Endothelial cell of umbilical vein (primary cell): Measurements from ENCODE around the gene ST6GALNAC3. TPM values are rescaled to one million over a fixed set of nuclear protein-coding genes. Genes with fewer than 3 reads are reported as not detected.

Experiments used
- BruUV-seq: library from RNA; stranded (reverse); fragments of 400-500 nt; replicated peaks from 2 replicates; lab custom pipeline; 2021; lab: Mats Ljungman, UMichigan
- CTCF ChIA-PET: fragments of 300-600, 350-600 bp; sonication (Branson Sonifier 250); formaldehyde crosslinking; loops from one replicate; lab custom pipeline; 2021; ENCODE audit warnings: antibody characterized with exemption, inconsistent platforms; lab: Charles Lee
- POLR2A ChIA-PET: fragments of 300-600, 350-600 bp; sonication (Branson Sonifier 250); formaldehyde crosslinking; loops from one replicate; lab custom pipeline; 2021; ENCODE audit warnings: antibody characterized with exemption, inconsistent platforms; lab: Charles Lee
- DNase-seq: peaks from one replicate; pipeline ENCODE4 v3.0.0-alpha.2; 2011; ENCODE audit warnings: low read depth, low spot score
- FAIRE-seq: peaks from 2 replicates; lab custom pipeline; 2011; peaks lifted over from hg19 to GRCh38; lab: Jason Lieb, UNC
- H2AFZ ChIP-seq: 2 replicates; pipeline ENCODE4 v1.6.0; 2012; ENCODE audit warnings: low read depth, low read length, control low read depth, inconsistent platforms
- H3K27ac ChIP-seq: 2 replicates; pipeline ENCODE4 v1.5.1; 2011; ENCODE audit warnings: low read depth, mild to moderate bottlenecking, control low read depth, low read length, moderate library complexity; ENCODE audit not compliant: insufficient read depth
- H3K27me3 ChIP-seq, 2 experiments: 2 replicates each; pipeline versions ENCODE4 v1.6.0 to v1.6.1; 2011; ENCODE audit warnings: low read length in 2 of 2, mixed read lengths in 1 of 2; ENCODE audit not compliant: control insufficient read depth in 2 of 2, insufficient read depth in 2 of 2
- H3K36me3 ChIP-seq, 2 experiments: 2 replicates in 1 of 2; 3 replicates in 1 of 2; pipeline ENCODE4 v1.5.1; 2011; ENCODE audit warnings: low read length in 2 of 2, mild to moderate bottlenecking in 1 of 2, moderate library complexity in 1 of 2; ENCODE audit not compliant: control insufficient read depth in 2 of 2, insufficient read depth in 2 of 2; ENCODE audit errors: extremely low read depth in 1 of 2
- H3K4me1 ChIP-seq: 3 replicates; pipeline ENCODE4 v1.5.1; 2011; ENCODE audit warnings: mild to moderate bottlenecking, low read length; ENCODE audit not compliant: control insufficient read depth, insufficient read depth; ENCODE audit errors: extremely low read depth
- H3K4me2 ChIP-seq: 2 replicates; pipeline ENCODE4 v1.6.1; 2011; ENCODE audit warnings: low read length, control low read depth, mixed read lengths; ENCODE audit not compliant: insufficient read depth
- H3K4me3 ChIP-seq, 3 experiments: fragments of 200-600 bp in 1 of 3; sonication (generic), shearing (Covaris generic) in 1 of 3; replicated peaks in 1 of 3; 2 replicates each; pipeline ENCODE4 v1.5.1; 2011 to 2016; ENCODE audit warnings: control low read depth in 3 of 3, low read length in 3 of 3, mild to moderate bottlenecking in 2 of 3, inconsistent platforms in 1 of 3, low read depth in 1 of 3, moderate library complexity in 1 of 3; ENCODE audit not compliant: insufficient read depth in 1 of 3
- H3K79me2 ChIP-seq: 2 replicates; pipeline ENCODE4 v1.6.0; 2012; ENCODE audit warnings: low read length, inconsistent platforms; ENCODE audit not compliant: control insufficient read depth, insufficient read depth
- H3K9ac ChIP-seq: replicated peaks from 2 replicates; pipeline ENCODE3; 2011; ENCODE audit warnings: low read length, control low read depth; ENCODE audit not compliant: insufficient read depth; ENCODE audit errors: extremely low read depth
- H3K9me1 ChIP-seq: replicated peaks from 3 replicates; pipeline ENCODE4 v1.6.0; 2011; ENCODE audit warnings: mild to moderate bottlenecking, low read length; ENCODE audit not compliant: control insufficient read depth, insufficient read depth; ENCODE audit errors: extremely low read depth
- H3K9me3 ChIP-seq: replicated peaks from 2 replicates; pipeline ENCODE4 v1.5.1; 2012; ENCODE audit warnings: low read length, inconsistent platforms; ENCODE audit not compliant: control insufficient read depth, insufficient read depth
- H4K20me1 ChIP-seq: replicated peaks from 2 replicates; pipeline ENCODE3; 2011; ENCODE audit warnings: mild to moderate bottlenecking, low read length; ENCODE audit not compliant: control insufficient read depth, insufficient read depth; ENCODE audit errors: extremely low read depth
- CTCF ChIP-seq, 2 donors: IDR thresholded peaks; 1 replicate in 1 of 2; 2 replicates in 1 of 2; pipeline ENCODE4 v1.5.1; 2011; ENCODE audit warnings: low read length in 2 of 2, mild to moderate bottlenecking in 2 of 2, moderate library complexity in 2 of 2, control low read depth in 1 of 2, inconsistent platforms in 1 of 2, low read depth in 1 of 2; ENCODE audit not compliant: insufficient read depth in 1 of 2; ENCODE audit errors: extremely low read depth in 1 of 2
- EZH2 ChIP-seq: IDR thresholded peaks from 2 replicates; pipeline ENCODE4 v1.6.1; 2012; ENCODE audit warnings: borderline replicate concordance, low read depth, mild to moderate bottlenecking, moderate library complexity, low read length, inconsistent platforms; ENCODE audit not compliant: severe bottlenecking
- FOS ChIP-seq: IDR thresholded peaks from 2 replicates; pipeline ENCODE4 v1.6.1; 2011; ENCODE audit warnings: mild to moderate bottlenecking, low read length, moderate library complexity, borderline replicate concordance; ENCODE audit not compliant: insufficient read depth
- GATA2 ChIP-seq: IDR thresholded peaks from 2 replicates; pipeline ENCODE4 v1.7.0; 2011; ENCODE audit warnings: low read depth, mild to moderate bottlenecking, moderate library complexity, mixed read lengths, low read length; ENCODE audit not compliant: insufficient read length, insufficient read depth
- JUN ChIP-seq: IDR thresholded peaks from 2 replicates; pipeline ENCODE4 v1.6.1; 2011; ENCODE audit warnings: borderline replicate concordance, low read depth; ENCODE audit not compliant: insufficient read length, insufficient read depth
- MAX ChIP-seq: IDR thresholded peaks from 2 replicates; pipeline ENCODE4 v1.6.1; 2011; ENCODE audit not compliant: insufficient read depth, insufficient read length
- MYC ChIP-seq: IDR thresholded peaks from one replicate; pipeline ENCODE4 v1.6.1; 2011; ENCODE audit warnings: mild to moderate bottlenecking, low read depth, low read length
- POLR2A ChIP-seq: IDR thresholded peaks from 2 replicates; pipeline ENCODE4 v1.6.1; 2012; ENCODE audit warnings: low read depth, mild to moderate bottlenecking, control low read depth, low read length
- POLR2AphosphoS5 ChIP-seq: IDR thresholded peaks from 2 replicates; pipeline ENCODE4 v1.6.1; 2012; ENCODE audit warnings: low read depth, mild to moderate bottlenecking, control low read depth, low read length, moderate library complexity; ENCODE audit not compliant: insufficient read depth
- dilution Hi-C: fragments of 300-500 bp; cut with MboI; formaldehyde crosslinking; loops from one replicate; pipeline ENCODE4 v1.15.0; 2019; ENCODE audit warnings: low sequenced_read_pairs; ENCODE audit not compliant: extremely low pct_ligation_motif_present
- intact Hi-C: fragments of 100-400 bp; cut with micrococcal nuclease; formaldehyde crosslinking; loops from one replicate; pipeline ENCODE4 v1.10.0; 2022
- polyA plus RNA-seq, 4 experiments: library from polyadenylated mRNA; depleted of rRNA in 3 of 4; stranded (reverse) in 3 of 4; unstranded in 1 of 4; fragments of >200 nt; gene quantifications; 2 replicates each; pipeline versions ENCODE4 v1.2.1 to v1.2.3, GENCODE V29; 2011 to 2012; ENCODE audit warnings: missing spikeins in 1 of 4
- total RNA-seq: library from RNA; stranded (reverse); gene quantifications from 2 replicates; pipeline ENCODE4 v1.2.3, GENCODE V29; 2021

Gene ST6GALNAC3
- total and polyA plus RNA-seq, 2 donors (not counting 3 experiments of a cell fraction or from before 2014, with no cell fraction given): 7.6 to 48.3 TPM

GRCh38 chr1:76068953-76069561 lies 5.5 kb upstream of the ST6GALNAC3 start:
- dilution Hi-C loops (no loop called here), intact Hi-C loops (loop anchor here (5.0 kb wide), 1 partner anchor 282 kb away; the partner anchor contains the start of gene RABGGTB)
- ChIA-PET POLR2A (no interaction called here), CTCF (interaction anchor here (0.9 to 1.0 kb wide), 3 partner anchors 9 to 34 kb away, joined by 3 read pairs; no protein-coding TSS in a partner anchor)
- H3K79me2 ChIP-seq: no peaks in the 10 kb centered on the region
- no peak for TF ChIP-seq JUN
- no peak for TF ChIP-seq CTCF (IDR thresholded peaks at IDR 0.05; ENCODE audit: extremely low read depth in 1 of 2, insufficient read depth in 1 of 2, low read depth in 1 of 2, low read length in 2 of 2)
- no peak for TF ChIP-seq MAX
- TF ChIP-seq POLR2AphosphoS5: no peak
- TF ChIP-seq FOS: no peak
- TF ChIP-seq MYC: no peak
- TF ChIP-seq GATA2: no peak
- TF ChIP-seq POLR2A: no peak
- TF ChIP-seq EZH2: no peak
- no peaks in the 10 kb centered on the region for H3K36me3 ChIP-seq
- no TSS peak for BruUV-seq
- H3K4me1 ChIP-seq: peaks cover 36% of the 10 kb centered on the region
- H4K20me1 ChIP-seq: no peaks in the 10 kb centered on the region
- no peak overlapping the region for H3K4me3 ChIP-seq
- no peaks in the 10 kb centered on the region for H3K27me3 ChIP-seq
- peak overlapping the region; percentile 53 for H3K27ac ChIP-seq
- H3K9ac ChIP-seq: no peak overlapping the region
- no peak for FAIRE-seq
- DNase-seq: peak; percentile 53
- H2AFZ ChIP-seq: no peak overlapping the region
- no peaks in the 10 kb centered on the region for H3K9me3 ChIP-seq
- H3K4me2 ChIP-seq: peak overlapping the region; percentile 54
- no peaks in the 10 kb centered on the region for H3K9me1 ChIP-seq
